ENCODE measurements around the gene HS3ST6. TPM values are rescaled to one million over a fixed set of nuclear protein-coding genes. Genes with fewer than 3 reads are reported as not detected.

Gene HS3ST6
- total and polyA plus RNA-seq, 9 of the 15 experiments (the other 6 are each of a cell fraction or from before 2014, with no cell fraction given) = not detected

- TF ChIP-seq ZFX (CRISPR knock-in tag; IDR thresholded peaks at IDR 0.05) (peak; percentile 59), GATAD2B (IDR thresholded peaks at IDR 0.05; ENCODE audit: borderline replicate concordance) (peak; percentile 87), ZNF398 (CRISPR knock-in tag; IDR thresholded peaks at IDR 0.05) (no peak), ZNF444 (CRISPR knock-in tag; IDR thresholded peaks at IDR 0.05) (no peak), PTTG1 (tag; IDR thresholded peaks at IDR 0.05; ENCODE audit: low read depth) (no peak), MEIS2 (IDR thresholded peaks at IDR 0.05; ENCODE audit: partially characterized antibody) (no peak), ZSCAN29 (IDR thresholded peaks at IDR 0.05) (no peak), MITF (IDR thresholded peaks at IDR 0.05) (no peak), FUS (optimal IDR thresholded peaks at IDR 0.05; ENCODE audit: low read depth, low read length) (no peak), ZNF175 (CRISPR knock-in tag; IDR thresholded peaks at IDR 0.05; ENCODE audit: low read depth) (no peak), HINFP (tag; conservative IDR thresholded peaks at IDR 0.05; ENCODE audit: low read depth) (no peak), SUPT5H (IDR thresholded peaks at IDR 0.05) (peak; percentile 80), NFYB (IDR thresholded peaks at IDR 0.05; ENCODE audit: extremely low read depth, insufficient read length) (no peak), MLLT1 (IDR thresholded peaks at IDR 0.05) (no peak), ZNF592 (IDR thresholded peaks at IDR 0.05) (peak; percentile 81), KLF16 (IDR thresholded peaks at IDR 0.05) (no peak), MAX (CRISPR knock-in tag; IDR thresholded peaks at IDR 0.05) (peak; percentile 72), ZNF583 (CRISPR knock-in tag; IDR thresholded peaks at IDR 0.05) (0 out of 2 replicates have a peak, but pooled peaks have one; percentile 34)
Measured at GRCh38 chr16:1871974-1872635, 46.1 kb downstream of the HS3ST6 start, which contains the start of gene MEIOB (continued).
